HepG2 (cell line): Measurements from ENCODE around the gene PHF2. TPM values are rescaled to one million over a fixed set of nuclear protein-coding genes. Genes with fewer than 3 reads are reported as not detected.

Experiments used
- ATAC-seq: fragments of 200-7000 bp; cut with Tn5 transposase; 3 replicates; pipeline ENCODE4 v1.9.1; 2020; ENCODE audit warnings: mild to moderate bottlenecking, moderate library complexity
- BruUV-seq: library from RNA; stranded (reverse); fragments of 400-500 nt; replicated peaks from 2 replicates; lab custom pipeline; 2021; lab: Mats Ljungman, UMichigan
- CTCF ChIA-PET: fragments of 300-600 bp; formaldehyde crosslinking; extraction: SDS; loops from one replicate; lab custom pipeline; 2021; ENCODE audit warnings: low total read pairs, inconsistent platforms, low intra/inter-chr PET ratio; lab: Yijun Ruan, JAX
- POLR2A ChIA-PET: fragments of 350-600 bp; sonication (Branson Sonifier 250); formaldehyde crosslinking; loops from one replicate; lab custom pipeline; 2020; ENCODE audit warnings: antibody characterized with exemption, inconsistent platforms; lab: Yijun Ruan, JAX
- DNase-seq: peaks from one replicate; pipeline ENCODE4 v3.0.0-alpha.2; 2015; ENCODE audit warnings: low spot score
- FAIRE-seq: peaks from 3 replicates; lab custom pipeline; 2011; peaks lifted over from hg19 to GRCh38; lab: Jason Lieb, UNC
- H2AFZ ChIP-seq: one replicate; pipeline ENCODE4 v1.6.1; 2011; ENCODE audit warnings: low read length, inconsistent platforms
- H3K27ac ChIP-seq: fragments of 300-600 bp; 3 replicates; pipeline ENCODE4 v1.8.0; 2011; ENCODE audit warnings: mixed run types, mild to moderate bottlenecking, mixed read lengths, low read length, inconsistent platforms; ENCODE audit not compliant: insufficient read depth; ENCODE audit errors: extremely low read length
- H3K27me3 ChIP-seq, 2 experiments: fragments of 200-600 bp in 1 of 2; 2 replicates in 1 of 2; 3 replicates in 1 of 2; pipeline versions ENCODE4 v1.6.0 to v1.8.0; 2011; ENCODE audit warnings: low read length in 2 of 2, mild to moderate bottlenecking in 2 of 2, moderate library complexity in 2 of 2, inconsistent platforms in 1 of 2; ENCODE audit not compliant: insufficient read depth in 2 of 2, control insufficient read depth in 1 of 2
- H3K36me3 ChIP-seq, 2 experiments: fragments of 200-600 bp in 1 of 2; replicated peaks in 1 of 2; 2 replicates in 1 of 2; 3 replicates in 1 of 2; pipeline versions ENCODE4 v1.5.1 to v1.8.0; 2011; ENCODE audit warnings: low read length in 2 of 2, inconsistent platforms in 1 of 2; ENCODE audit not compliant: insufficient read depth in 2 of 2, control insufficient read depth in 1 of 2
- H3K4me1 ChIP-seq: 2 replicates; pipeline ENCODE4 v1.5.1; 2012; ENCODE audit warnings: low read length, inconsistent platforms; ENCODE audit not compliant: insufficient read depth
- H3K4me2 ChIP-seq: 2 replicates; pipeline ENCODE4 v1.6.0; 2011; ENCODE audit warnings: low read depth, low read length, inconsistent platforms
- H3K4me3 ChIP-seq, 3 experiments: fragments of 200-600 bp in 1 of 3; sonication (generic), shearing (Covaris generic) in 1 of 3; replicated peaks in 1 of 3; 2 replicates each; pipeline ENCODE4 v1.5.1; 2011 to 2016; ENCODE audit warnings: low read length in 3 of 3, inconsistent platforms in 2 of 3, low read depth in 2 of 3, mild to moderate bottlenecking in 2 of 3, control low read depth in 1 of 3, mixed read lengths in 1 of 3; ENCODE audit not compliant: insufficient read depth in 1 of 3
- H3K79me2 ChIP-seq: one replicate; pipeline ENCODE4 v1.6.1; 2011; ENCODE audit warnings: low read length, inconsistent platforms; ENCODE audit not compliant: insufficient read depth
- H3K9ac ChIP-seq: 2 replicates; pipeline ENCODE4 v1.6.0; 2011; ENCODE audit warnings: mild to moderate bottlenecking, low read depth, low read length, inconsistent platforms; ENCODE audit not compliant: insufficient read depth
- H3K9me3 ChIP-seq: 2 replicates; pipeline ENCODE4 v1.5.1; 2012; ENCODE audit warnings: mild to moderate bottlenecking, low read length
- H4K20me1 ChIP-seq: 2 replicates; pipeline ENCODE4 v1.6.0; 2011; ENCODE audit warnings: inconsistent platforms, mild to moderate bottlenecking, low read length, moderate library complexity; ENCODE audit not compliant: insufficient read depth
- CAMTA2 ChIP-seq: sonication (generic); formaldehyde crosslinking; IDR thresholded peaks from 2 replicates; pipeline ENCODE4 v1.4.0; 2020; ENCODE audit warnings: mild to moderate bottlenecking, missing genetic modification reagents, borderline replicate concordance
- CCDC6 ChIP-seq: sonication (generic); formaldehyde crosslinking; IDR thresholded peaks from 2 replicates; pipeline ENCODE4 v1.8.1; 2022; ENCODE audit warnings: mild to moderate bottlenecking, missing genetic modification reagents, moderate library complexity
- FOSL1 ChIP-seq: sonication (generic); formaldehyde crosslinking; IDR thresholded peaks from 2 replicates; pipeline ENCODE4 v1.9.0; 2021; ENCODE audit warnings: missing genetic modification reagents, borderline replicate concordance
- FOXP1 ChIP-seq, 2 experiments: fragments of 450-650 bp in 1 of 2; IDR thresholded peaks; 2 replicates each; pipeline ENCODE4 v1.6.1; 2017 to 2018; ENCODE audit warnings: antibody characterized with exemption in 1 of 2
- IRF2 ChIP-seq: IDR thresholded peaks from 2 replicates; pipeline ENCODE4 v1.6.1; 2018; ENCODE audit warnings: missing genetic modification reagents, missing compliant biosample characterization
- MTA3 ChIP-seq: sonication (generic); formaldehyde crosslinking; IDR thresholded peaks from 2 replicates; pipeline ENCODE4 v1.4.0; 2020; ENCODE audit warnings: missing genetic modification reagents
- NR2F6 ChIP-seq, 2 experiments: IDR thresholded peaks; 2 replicates each; pipeline ENCODE4 v1.6.1; 2016; ENCODE audit warnings: antibody characterized with exemption in 1 of 2, mild to moderate bottlenecking in 1 of 2
- RNF219 ChIP-seq: sonication (generic); formaldehyde crosslinking; IDR thresholded peaks from 2 replicates; pipeline ENCODE4 v1.5.0; 2020; ENCODE audit warnings: mild to moderate bottlenecking, missing genetic modification reagents
- SAP130 ChIP-seq: IDR thresholded peaks from 2 replicates; pipeline ENCODE4 v1.6.1; 2016; ENCODE audit warnings: low read depth
- SP1 ChIP-seq, 2 experiments: fragments of 450-650 bp in 1 of 2; sonication (generic) in 1 of 2; formaldehyde crosslinking in 1 of 2; IDR thresholded peaks; 2 replicates each; pipeline versions ENCODE4 v1.4.0 to v1.6.1; 2016 to 2020; ENCODE audit warnings: missing genetic modification reagents in 1 of 2
- TCF12 ChIP-seq, 2 experiments: fragments of 450-650 bp in 1 of 2; sonication (generic) in 1 of 2; formaldehyde crosslinking in 1 of 2; IDR thresholded peaks; 2 replicates each; pipeline versions ENCODE4 v1.6.1 to v1.8.0; 2017 to 2022; ENCODE audit warnings: antibody characterized with exemption in 1 of 2, mild to moderate bottlenecking in 1 of 2, missing genetic modification reagents in 1 of 2, moderate library complexity in 1 of 2
- ZBTB21 ChIP-seq: sonication (generic); formaldehyde crosslinking; IDR thresholded peaks from 2 replicates; pipeline ENCODE4 v1.4.0; 2020; ENCODE audit warnings: missing genetic modification reagents
- ZNF563 ChIP-seq: sonication (generic); formaldehyde crosslinking; IDR thresholded peaks from 2 replicates; pipeline ENCODE4 v1.8.0; 2022; ENCODE audit warnings: mild to moderate bottlenecking, moderate library complexity, missing genetic modification reagents
- ZNF747 ChIP-seq: sonication (generic); formaldehyde crosslinking; IDR thresholded peaks from 2 replicates; pipeline ENCODE4 v1.8.1; 2023; ENCODE audit warnings: missing genetic modification reagents, mild to moderate bottlenecking, borderline replicate concordance
- WGBS: methylation state at CpG from one replicate; pipeline ENCODE4 v1.1.6; 2017; ENCODE audit warnings: low lambda C conversion rate; 5-methylcytosine and 5-hydroxymethylcytosine counted together
- in situ Hi-C: cut with HindIII; loops from 2 replicates; pipeline ENCODE4 v1.10.0; 2017; ENCODE audit warnings: low pct_unique_long_range_greater_than_20kb; ENCODE audit not compliant: extremely low pct_ligation_motif_present
- intact Hi-C: fragments of 100-400 bp; cut with micrococcal nuclease; formaldehyde crosslinking; loops from one replicate; pipeline ENCODE4 v1.10.0; 2022; ENCODE audit not compliant: unreplicated experiment
- polyA plus RNA-seq, 8 experiments: library from polyadenylated mRNA; depleted of rRNA in 3 of 8; stranded (reverse) in 7 of 8; unstranded in 1 of 8; fragments of >200 nt; fragmentation: Illumina TruSeq in 4 of 8; extraction: Trizol in 4 of 8; gene quantifications; 2 replicates each; pipeline versions ENCODE4 v1.2.1 to v1.2.3, GENCODE V29; 2011 to 2016; ENCODE audit warnings: low read depth in 4 of 8, missing spikeins in 1 of 8, mixed read lengths in 1 of 8; ENCODE audit not compliant: insufficient read depth in 1 of 8
- total RNA-seq, 5 experiments: library from RNA; depleted of rRNA; stranded (reverse); fragments of >200 nt; fragmentation: Illumina TruSeq; extraction: Trizol; gene quantifications; 2 replicates each; pipeline ENCODE4 v1.2.3, GENCODE V29; 2016; ENCODE audit warnings: low read depth in 1 of 5

The PHF2 gene
- total and polyA plus RNA-seq, 2 of the 13 experiments (the other 11 are each of a cell fraction or from before 2014, with no cell fraction given): 6.6 to 9.1 TPM

GRCh38 chr9:93670208-93671019 is 94.0 kb downstream of the PHF2 start:
- ATAC-seq: peak; percentile 10; the same call in 1 of the 3 replicates
- POLR2A ChIA-PET: no interaction called here
- Histone ChIP-seq H3K4me1 (no peaks in the 10 kb centered on the region), H3K36me3 (peaks cover 0 to 3% of the 10 kb centered on the region in 2 experiments; a peak in 3 of 5 replicates), H3K79me2 (no peaks in the 10 kb centered on the region), H3K9ac (no peak overlapping the region), H2AFZ (no peak overlapping the region), H3K4me2 (no peak overlapping the region), H3K4me3 (no peak overlapping the region), H3K27ac (no peak overlapping the region), H4K20me1 (no peaks in the 10 kb centered on the region), H3K9me3 (no peaks in the 10 kb centered on the region), H3K27me3 (no peaks in the 10 kb centered on the region)
- no peak for TF ChIP-seq ZNF747 (CRISPR knock-in tag)
- TF ChIP-seq SP1 (IDR thresholded peaks at IDR 0.05): no peak
- TF ChIP-seq SP1 (CRISPR knock-in tag; IDR thresholded peaks at IDR 0.05): no peak
- TF ChIP-seq CAMTA2 (CRISPR knock-in tag): no peak
- TF ChIP-seq FOXP1 (IDR thresholded peaks at IDR 0.05): no peak
- TF ChIP-seq FOXP1 (CRISPR knock-in tag; IDR thresholded peaks at IDR 0.05): no peak
- no peak for TF ChIP-seq FOSL1 (CRISPR knock-in tag)
- WGBS: 92% methylated on average over 5 of the region's 8 CpGs
- BruUV-seq: no TSS peak
- intact Hi-C loops (no loop called here), in situ Hi-C loops (no loop called here)
- CTCF ChIA-PET: no interaction called here
- no peak for FAIRE-seq
- no peak for DNase-seq

- Histone ChIP-seq H3K27ac (no peak overlapping the region), H3K9ac (no peak overlapping the region), H3K4me2 (no peak overlapping the region), H3K79me2 (no peaks in the 10 kb centered on the region), H3K27me3 (no peaks in the 10 kb centered on the region)
- no peak for ATAC-seq
- in situ Hi-C loops: no loop called here
- ChIA-PET POLR2A (no interaction called here), CTCF (no interaction called here)
- no peak for DNase-seq
- WGBS: 98% methylated on average over 2 of the region's 2 CpGs
- TF ChIP-seq ZNF563 (CRISPR knock-in tag) (no peak), ZBTB21 (no peak), NR2F6 (IDR thresholded peaks at IDR 0.05) (no peak), NR2F6 (CRISPR knock-in tag; IDR thresholded peaks at IDR 0.05) (no peak), SAP130 (no peak), TCF12 (IDR thresholded peaks at IDR 0.05) (no peak), TCF12 (CRISPR knock-in tag; IDR thresholded peaks at IDR 0.05) (no peak), IRF2 (CRISPR knock-in tag) (no peak), RNF219 (CRISPR knock-in tag) (no peak), CCDC6 (CRISPR knock-in tag) (no peak), MTA3 (CRISPR knock-in tag) (no peak)
- TF ChIP-seq, all 625 proteins: peak for 0
- intact Hi-C loops: no loop called here
- no TSS peak for BruUV-seq
- H3K4me3 ChIP-seq: no peak overlapping the region
- H3K9me3 ChIP-seq: no peaks in the 10 kb centered on the region
- no peaks in the 10 kb centered on the region for H4K20me1 ChIP-seq
- peaks cover 0 to 3% of the 10 kb centered on the region in 2 experiments; a peak in 3 of 5 replicates for H3K36me3 ChIP-seq
- FAIRE-seq: no peak
- H2AFZ ChIP-seq: no peak overlapping the region
- H3K4me1 ChIP-seq: no peaks in the 10 kb centered on the region
Observed at GRCh38 chr9:93671020-93671338, 94.6 kb downstream of the PHF2 start.
